Activated CD8-positive, alpha-beta T cell treated with anti-CD3 and anti-CD28 coated beads, Interleukin-2, amount 10 ng/mL, durations not matched to agents 7 days and 5 days (primary cell): ENCODE measurements around the gene ZNF302. TPM values are rescaled to one million over a fixed set of nuclear protein-coding genes. Genes with fewer than 3 reads are reported as not detected.
"Not testable (repeated sequence)": the region's sequence is repeated elsewhere in the genome, so short reads cannot be mapped to it uniquely, and the experiment has no call there.

Experiments used
- ATAC-seq: fragments of 150-1000 bp; cut with Tn5 transposase; one replicate; pipeline ENCODE4 v1.10.0; 2021; ENCODE audit warnings: moderate library complexity
- CTCF ChIA-PET: fragments of 350-600 bp; sonication (Branson Sonifier 250); formaldehyde crosslinking; loops from one replicate; lab custom pipeline; 2021; ENCODE audit warnings: antibody characterized with exemption; lab: Charles Lee
- POLR2A ChIA-PET: fragments of 350-600 bp; sonication (Branson Sonifier 250); formaldehyde crosslinking; loops from one replicate; lab custom pipeline; 2021; ENCODE audit warnings: antibody characterized with exemption; lab: Charles Lee
- DNase-seq: peaks from one replicate; pipeline ENCODE4 v3.0.0-alpha.2; 2020
- H3K27ac Mint-ChIP-seq: one replicate; pipeline ENCODE4 v1.8.0; 2021; ENCODE audit warnings: mild to moderate bottlenecking, mixed read lengths
- H3K27me3 Mint-ChIP-seq: one replicate; pipeline ENCODE4 v1.8.0; 2021; ENCODE audit warnings: low read depth, mixed read lengths
- H3K36me3 Mint-ChIP-seq: one replicate; pipeline ENCODE4 v1.8.0; 2021; ENCODE audit warnings: low read depth, mixed read lengths
- H3K4me1 Mint-ChIP-seq: one replicate; pipeline ENCODE4 v1.8.0; 2021; ENCODE audit warnings: low read depth, mixed read lengths
- H3K4me3 Mint-ChIP-seq: one replicate; pipeline ENCODE4 v1.8.0; 2021; ENCODE audit warnings: mild to moderate bottlenecking, mixed read lengths
- H3K9me3 Mint-ChIP-seq: one replicate; pipeline ENCODE4 v1.8.0; 2022; ENCODE audit warnings: mixed read lengths; ENCODE audit not compliant: insufficient read depth
- total RNA-seq, 2 experiments: library from RNA; stranded (reverse); gene quantifications; one replicate each; pipeline ENCODE4 v1.2.3, GENCODE V29; 2021

The ZNF302 gene
- total RNA-seq, 2 experiments from 2014 or later: 18.3 to 19.1 TPM

GRCh38 chr19:34662919-34663318 lies 14.6 kb upstream of the ZNF302 start:
- CTCF ChIA-PET: interaction anchor here (1.2 to 2.2 kb wide), 4 partner anchors 11 to 23 kb away, joined by 4 to 12 read pairs (median 8); no protein-coding TSS in a partner anchor
- Mint-ChIP-seq H3K4me3 (no peak overlapping the region), H3K4me1 (peaks cover 26% of the 10 kb centered on the region), H3K9me3 (no peaks in the 10 kb centered on the region), H3K27ac (peak overlapping the region; percentile 2), H3K36me3 (peaks cover 2% of the 10 kb centered on the region), H3K27me3 (no peaks in the 10 kb centered on the region)
- ATAC-seq (peak; percentile 93), DNase-seq (peak; percentile 65)
- POLR2A ChIA-PET: interaction anchor here (1.6 kb wide), 1 partner anchor 10 kb away, joined by 3 read pairs; no protein-coding TSS in a partner anchor

GRCh38 chr19:34664168-34664567 lies 13.3 kb upstream of the ZNF302 start:
- DNase-seq (no peak), ATAC-seq (no peak)
- Mint-ChIP-seq H3K27me3 (no peaks in the 10 kb centered on the region), H3K4me1 (peaks cover 26% of the 10 kb centered on the region), H3K4me3 (no peak overlapping the region), H3K9me3 (no peaks in the 10 kb centered on the region), H3K36me3 (peaks cover 2% of the 10 kb centered on the region), H3K27ac (no peak overlapping the region)
- ChIA-PET POLR2A (no interaction called here), CTCF (interaction anchor here (1.3 to 2.1 kb wide), 2 partner anchors 12 to 24 kb away, joined by 7 to 8 read pairs; no protein-coding TSS in a partner anchor)

DNA sequence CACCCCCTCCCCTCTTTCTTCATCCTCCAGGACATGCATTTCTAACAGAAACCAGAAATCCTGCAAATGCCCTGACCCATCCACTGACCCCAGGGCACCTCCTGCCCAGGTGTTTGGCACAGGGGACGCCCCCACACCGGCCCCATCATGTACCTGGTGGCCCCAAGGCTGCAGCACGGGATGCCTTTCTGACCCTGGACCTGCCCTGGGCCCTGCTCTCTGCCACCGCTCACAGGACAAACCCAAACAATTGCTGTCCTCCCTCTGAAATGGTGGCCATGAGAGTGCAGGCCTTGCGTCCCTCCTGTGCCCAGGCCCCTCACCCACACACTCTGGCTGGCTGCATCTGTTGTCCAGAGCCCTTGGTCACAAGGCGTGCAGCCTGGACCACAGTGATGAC lies 12.6 kb upstream of the ZNF302 start:
- no peak overlapping the region for H3K27ac Mint-ChIP-seq
- POLR2A ChIA-PET: no interaction called here
- no peak overlapping the region for H3K4me3 Mint-ChIP-seq

GRCh38 chr19:34665275-34665674 lies 12.2 kb upstream of the ZNF302 start:
- H3K27ac Mint-ChIP-seq, H3K4me3 Mint-ChIP-seq, H3K9me3 Mint-ChIP-seq, POLR2A ChIA-PET, H3K27me3 Mint-ChIP-seq, H3K36me3 Mint-ChIP-seq, DNase-seq, ATAC-seq: not testable (repeated sequence)
- CTCF ChIA-PET: interaction anchor here (2.9 kb wide), 1 partner anchor 26 kb away, joined by 6 read pairs; no protein-coding TSS in a partner anchor
- peaks cover 26% of the 10 kb centered on the region for H3K4me1 Mint-ChIP-seq

More for the DNA sequence above, 12.6 kb upstream of the ZNF302 start:
- peaks cover 26% of the 10 kb centered on the region for H3K4me1 Mint-ChIP-seq
- no peak for ATAC-seq
- H3K27me3 Mint-ChIP-seq: no peaks in the 10 kb centered on the region
- peaks cover 2% of the 10 kb centered on the region for H3K36me3 Mint-ChIP-seq
- CTCF ChIA-PET: no interaction called here
- no peak for DNase-seq
- H3K9me3 Mint-ChIP-seq: no peaks in the 10 kb centered on the region

DNA sequence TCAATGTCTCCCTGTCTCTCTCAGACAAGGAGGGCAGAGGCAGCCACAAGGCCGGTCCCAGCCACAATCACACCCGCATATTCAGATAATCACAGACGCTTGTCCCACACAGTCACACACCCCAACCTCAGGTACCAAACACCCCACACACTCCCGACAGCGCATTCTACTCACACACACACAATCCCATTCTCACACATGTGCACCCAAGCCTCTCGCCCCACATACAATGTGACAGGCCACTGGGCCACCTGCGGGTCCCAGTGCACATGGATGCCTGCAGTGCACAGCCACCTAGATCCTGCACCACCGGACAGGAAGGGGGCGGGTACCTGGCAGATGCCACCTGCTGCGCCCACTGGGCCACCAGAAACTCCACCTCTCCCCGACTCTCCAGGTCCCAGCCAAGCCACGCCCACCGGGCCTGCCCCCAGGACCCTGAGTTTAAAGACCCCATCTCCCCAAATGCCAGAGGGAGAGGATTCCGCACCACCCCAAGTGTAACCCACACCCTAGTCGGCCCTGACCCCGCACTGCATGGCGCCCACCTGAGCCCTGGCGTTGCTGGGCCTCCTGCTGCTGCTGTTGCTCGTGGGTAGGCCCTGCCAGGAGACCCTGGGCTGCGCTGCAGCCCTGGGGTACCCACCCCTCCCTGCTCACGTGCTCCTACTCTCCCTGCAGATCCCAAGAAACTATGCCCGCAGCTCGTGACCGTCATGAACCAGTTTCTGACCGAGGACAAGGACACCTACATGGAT lies 11.1 kb upstream of the ZNF302 start:
- Mint-ChIP-seq H3K4me1 (peaks cover 26% of the 10 kb centered on the region), H3K27ac (peak overlapping the region; percentile 90), H3K27me3 (no peaks in the 10 kb centered on the region), H3K36me3 (peaks cover 2% of the 10 kb centered on the region), H3K9me3 (no peaks in the 10 kb centered on the region), H3K4me3 (no peak overlapping the region)
- ChIA-PET POLR2A (interaction anchor here (1.1 to 1.5 kb wide), 2 partner anchors 10 to 11 kb away, joined by 5 to 7 read pairs; partner anchors contain the start of gene ZNF302), CTCF (interaction anchor here (2.9 kb wide), 1 partner anchor 27 kb away, joined by 6 read pairs; no protein-coding TSS in a partner anchor)
- ATAC-seq: no peak
- no peak for DNase-seq

DNA sequence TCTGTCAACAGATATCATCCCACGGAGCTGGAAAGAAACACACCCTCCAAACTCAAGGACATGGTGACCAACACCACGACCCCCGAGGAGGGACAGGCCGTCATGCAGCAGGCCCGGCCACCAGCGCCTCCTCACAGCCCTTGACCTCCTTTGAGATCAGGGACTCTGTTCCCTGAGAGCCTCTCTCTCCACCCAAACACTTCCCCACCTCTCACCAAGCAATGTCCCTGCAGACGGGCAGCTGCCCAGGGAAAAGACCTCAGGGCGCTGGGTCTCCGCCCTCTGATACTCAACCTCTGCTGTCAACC lies 10.6 kb upstream of the ZNF302 start:
- DNase-seq: no peak
- no peaks in the 10 kb centered on the region for H3K9me3 Mint-ChIP-seq
- POLR2A ChIA-PET: interaction anchor here (1.1 to 1.5 kb wide), 2 partner anchors 9 to 11 kb away, joined by 5 to 7 read pairs; partner anchors contain the start of gene ZNF302
- peaks cover 2% of the 10 kb centered on the region for H3K36me3 Mint-ChIP-seq
- H3K4me1 Mint-ChIP-seq: peaks cover 26% of the 10 kb centered on the region
- CTCF ChIA-PET: interaction anchor here (2.9 kb wide), 1 partner anchor 27 kb away, joined by 6 read pairs; no protein-coding TSS in a partner anchor
- H3K4me3 Mint-ChIP-seq: peak overlapping the region; percentile 43
- no peak for ATAC-seq
- H3K27me3 Mint-ChIP-seq: no peaks in the 10 kb centered on the region
- peak overlapping the region; percentile 90 for H3K27ac Mint-ChIP-seq

DNA sequence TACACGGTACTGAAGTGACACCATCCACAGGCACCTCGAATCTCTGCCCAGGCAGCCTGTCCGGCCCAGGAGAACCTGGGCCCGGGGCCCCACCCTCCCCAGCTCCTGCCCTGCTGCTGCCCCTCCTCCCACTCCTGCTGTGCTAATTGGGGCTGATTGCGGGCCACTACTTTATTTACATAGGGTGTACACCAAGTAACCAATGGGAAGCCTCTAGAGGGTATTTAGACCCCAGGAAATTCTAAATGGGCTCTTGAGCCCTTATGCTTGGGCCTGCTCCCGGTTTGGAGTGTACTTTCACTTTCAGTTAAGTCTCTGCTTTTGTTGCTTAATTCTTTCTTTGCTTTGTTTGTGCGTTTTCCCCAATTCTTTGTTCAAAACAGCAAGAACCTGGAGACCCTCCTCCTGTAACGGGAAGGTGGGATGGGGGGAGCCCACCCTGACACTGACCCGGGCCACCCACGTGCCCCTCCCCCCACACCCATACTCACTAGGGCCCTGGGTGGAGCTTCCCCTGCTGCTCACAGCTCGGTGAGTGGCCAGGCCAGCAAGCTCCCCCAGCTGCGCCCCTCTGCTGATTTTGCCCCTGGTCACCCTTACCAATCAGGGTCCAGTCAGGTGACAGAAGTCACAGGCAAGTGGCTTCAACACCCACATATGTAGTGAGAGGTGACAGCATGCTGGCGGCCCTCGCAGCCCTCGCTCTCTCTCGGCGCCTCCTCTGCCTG lies 10.0 kb upstream of the ZNF302 start:
- ChIA-PET POLR2A (interaction anchor here (1.1 to 1.5 kb wide), 2 partner anchors 8 to 10 kb away, joined by 5 to 7 read pairs; partner anchors contain the start of gene ZNF302), CTCF (interaction anchor here (2.9 kb wide), 1 partner anchor 28 kb away, joined by 6 read pairs; no protein-coding TSS in a partner anchor)
- Mint-ChIP-seq H3K4me3 (peak overlapping the region; percentile 62), H3K27ac (peak overlapping the region; percentile 90), H3K36me3 (peaks cover 2% of the 10 kb centered on the region), H3K9me3 (no peaks in the 10 kb centered on the region), H3K27me3 (no peaks in the 10 kb centered on the region), H3K4me1 (peaks cover 26% of the 10 kb centered on the region)
- ATAC-seq: no peak
- DNase-seq: no peak

- H3K27ac Mint-ChIP-seq, H3K27me3 Mint-ChIP-seq, ATAC-seq, POLR2A ChIA-PET, H3K4me3 Mint-ChIP-seq, H3K36me3 Mint-ChIP-seq, DNase-seq, H3K9me3 Mint-ChIP-seq: not testable (repeated sequence)
- H3K4me1 Mint-ChIP-seq: peaks cover 20% of the 10 kb centered on the region
- CTCF ChIA-PET: interaction anchor here (2.9 kb wide), 1 partner anchor 29 kb away, joined by 6 read pairs; no protein-coding TSS in a partner anchor
Observed at GRCh38 chr19:34668077-34668689, 9.3 kb upstream of the ZNF302 start.

DNA sequence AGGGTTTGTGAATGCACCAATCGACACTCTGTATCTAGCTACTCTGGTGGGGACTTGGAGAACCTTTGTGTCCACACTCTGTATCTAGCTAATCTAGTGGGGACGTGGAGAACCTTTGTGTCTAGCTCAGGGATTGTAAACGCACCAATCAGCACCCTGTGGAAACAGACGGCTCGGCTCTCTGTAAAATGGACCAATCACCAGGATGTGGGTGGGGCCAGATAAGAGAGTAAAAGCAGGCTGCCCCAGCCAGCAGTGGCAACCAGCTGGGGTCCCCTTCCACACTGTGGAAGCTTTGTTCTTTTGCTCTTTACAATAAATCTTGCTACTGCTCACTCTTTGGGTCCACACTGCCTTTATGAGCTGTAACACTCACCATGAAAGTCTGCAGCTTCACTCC lies 8.8 kb upstream of the ZNF302 start:
- CTCF ChIA-PET, H3K27me3 Mint-ChIP-seq, ATAC-seq, DNase-seq, H3K27ac Mint-ChIP-seq, H3K9me3 Mint-ChIP-seq, H3K36me3 Mint-ChIP-seq, POLR2A ChIA-PET, H3K4me3 Mint-ChIP-seq: not testable (repeated sequence)
- peaks cover 16% of the 10 kb centered on the region for H3K4me1 Mint-ChIP-seq

DNA sequence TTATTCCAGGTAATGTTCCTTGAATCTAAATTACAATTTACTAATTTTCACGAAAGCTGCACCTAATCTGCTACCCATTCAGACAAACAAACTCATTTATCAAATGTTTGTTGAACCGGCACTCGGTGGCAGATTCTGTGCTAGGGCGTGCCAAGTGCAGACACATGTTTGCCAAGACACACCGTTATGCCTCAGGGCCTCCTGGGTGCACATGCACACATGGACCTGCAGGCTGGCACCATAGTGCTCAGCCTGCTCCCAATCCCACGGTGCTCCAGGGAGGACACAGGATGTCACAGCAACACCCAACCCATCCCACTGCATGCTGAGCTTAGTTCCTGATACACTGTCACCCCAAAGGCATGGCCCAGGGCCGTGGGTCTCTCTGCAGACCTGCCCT lies 8.2 kb upstream of the ZNF302 start:
- peaks cover 16% of the 10 kb centered on the region for H3K4me1 Mint-ChIP-seq
- H3K9me3 Mint-ChIP-seq: peaks cover 4% of the 10 kb centered on the region
- ATAC-seq (no peak), DNase-seq (no peak)
- H3K4me3 Mint-ChIP-seq: no peak overlapping the region
- peaks cover 4% of the 10 kb centered on the region for H3K36me3 Mint-ChIP-seq
- peaks cover 2% of the 10 kb centered on the region for H3K27me3 Mint-ChIP-seq
- no peak overlapping the region for H3K27ac Mint-ChIP-seq
- POLR2A ChIA-PET: no interaction called here
- CTCF ChIA-PET: no interaction called here

DNA sequence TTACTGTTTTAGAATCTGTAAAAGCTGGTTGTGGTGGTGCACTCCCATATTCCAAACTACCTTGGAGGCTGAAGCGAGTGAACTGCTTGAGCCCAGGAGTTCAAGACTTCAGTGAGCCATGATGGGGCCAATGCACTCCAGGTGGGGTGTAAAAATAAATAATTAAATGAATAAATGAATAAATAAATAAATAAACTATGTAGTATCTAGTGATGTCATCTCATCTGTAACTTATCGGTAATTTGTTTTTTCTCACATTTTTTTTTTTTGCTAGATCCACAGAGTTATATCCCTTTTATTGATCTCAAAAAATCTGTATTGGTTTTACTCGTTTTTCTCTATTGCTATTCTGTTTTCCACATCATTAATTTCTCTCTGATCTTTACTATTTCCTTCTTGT lies 5.5 kb upstream of the ZNF302 start:
- ChIA-PET CTCF (interaction anchor here (1.0 kb wide), 1 partner anchor 32 kb away, joined by 3 read pairs; no protein-coding TSS in a partner anchor), POLR2A (interaction anchor here (1.0 kb wide), 1 partner anchor 9 kb away, joined by 3 read pairs; no protein-coding TSS in a partner anchor)
- DNase-seq (no peak), ATAC-seq (no peak)
- Mint-ChIP-seq H3K4me1 (peaks cover 22% of the 10 kb centered on the region), H3K27ac (no peak overlapping the region), H3K36me3 (peaks cover 18% of the 10 kb centered on the region), H3K4me3 (no peak overlapping the region), H3K27me3 (peaks cover 5% of the 10 kb centered on the region), H3K9me3 (peaks cover 7% of the 10 kb centered on the region)
